HUDEP-2 (cell line): Measurements from ENCODE around the gene TPRG1L.

Experiments used
- DNase-seq, 76 experiments: peaks; one replicate each; lab custom pipeline; 2025; ENCODE audit not compliant: unreplicated experiment in 76 of 76; lab: John Stamatoyannopoulos, UW

Gene TPRG1L

GRCh38 chr1:3676581-3677470 lies 52.0 kb downstream of the TPRG1L start:
- no peak for DNase-seq

GRCh38 chr1:3677484-3677883 lies 52.7 kb downstream of the TPRG1L start:
- DNase-seq: no peak

GRCh38 chr1:3678361-3679097 lies 53.7 kb downstream of the TPRG1L start:
- DNase-seq: no peak

- no peak for DNase-seq
Measured at GRCh38 chr1:3679098-3679555, 54.3 kb downstream of the TPRG1L start.
